GM12878 (cell line): Measurements from ENCODE around the gene C16orf95. TPM values are rescaled to one million over a fixed set of nuclear protein-coding genes. Genes with fewer than 3 reads are reported as not detected.
A peak's percentile ranks its signal among the peaks of the same experiment; 100 is the strongest.

Source experiments
- BACH1 ChIP-seq: fragments of 450-650 bp; IDR thresholded peaks from 2 replicates; pipeline ENCODE4 v1.6.1; 2017; ENCODE audit warnings: mild to moderate bottlenecking, borderline replicate concordance
- DPF2 ChIP-seq: fragments of 450-650 bp; IDR thresholded peaks from 2 replicates; pipeline ENCODE4 v1.6.1; 2017; ENCODE audit warnings: mild to moderate bottlenecking
- E2F4 ChIP-seq: IDR thresholded peaks from 2 replicates; pipeline ENCODE4 v1.6.1; 2012; ENCODE audit warnings: low read depth, low read length, improper control_type of control experiment
- EGR1 ChIP-seq, 2 experiments: IDR thresholded peaks; 1 replicate in 1 of 2; 2 replicates in 1 of 2; pipeline ENCODE4 v1.6.1; 2011 to 2012; ENCODE audit warnings: low read depth in 2 of 2, low read length in 2 of 2, borderline replicate concordance in 1 of 2, mild to moderate bottlenecking in 1 of 2, moderate library complexity in 1 of 2
- FOS ChIP-seq: IDR thresholded peaks from 3 replicates; pipeline ENCODE4 v1.6.1; 2011; ENCODE audit warnings: borderline replicate concordance; ENCODE audit not compliant: insufficient read length; ENCODE audit errors: extremely low read depth
- NFYB ChIP-seq: IDR thresholded peaks from 2 replicates; pipeline ENCODE4 v1.6.1; 2011; ENCODE audit warnings: low read depth, mild to moderate bottlenecking, low read length, improper control_type of control experiment, moderate library complexity; ENCODE audit not compliant: insufficient read depth
- PKNOX1 ChIP-seq: fragments of 450-650 bp; IDR thresholded peaks from 2 replicates; pipeline ENCODE4 v1.6.1; 2016; ENCODE audit warnings: mild to moderate bottlenecking
- POLR2AphosphoS2 ChIP-seq: IDR thresholded peaks from 2 replicates; pipeline ENCODE4 v1.6.1; 2011; ENCODE audit warnings: low read depth, mild to moderate bottlenecking, low read length, improper control_type of control experiment, moderate library complexity
- POU2F2 ChIP-seq: IDR thresholded peaks from 3 replicates; pipeline ENCODE4 v1.6.1; 2011; ENCODE audit warnings: low read depth, mild to moderate bottlenecking, low read length, borderline replicate concordance
- RUNX3 ChIP-seq: IDR thresholded peaks from 2 replicates; pipeline ENCODE4 v1.6.1; 2012; ENCODE audit warnings: low read length, inconsistent platforms
- SP1 ChIP-seq: IDR thresholded peaks from one replicate; pipeline ENCODE4 v1.6.1; 2011; ENCODE audit warnings: low read depth, low read length
- SPI1 ChIP-seq: IDR thresholded peaks from 2 replicates; pipeline ENCODE4 v1.6.1; 2011; ENCODE audit warnings: low read depth, mild to moderate bottlenecking, low read length, moderate library complexity, borderline replicate concordance; ENCODE audit not compliant: insufficient read depth
- SREBF2 ChIP-seq: IDR thresholded peaks from 2 replicates; pipeline ENCODE4 v1.6.1; 2012; ENCODE audit warnings: mild to moderate bottlenecking, low read length
- TAF1 ChIP-seq: IDR thresholded peaks from 2 replicates; pipeline ENCODE4 v1.6.1; 2011; ENCODE audit warnings: mild to moderate bottlenecking, low read depth, low read length, borderline replicate concordance
- ZNF207 ChIP-seq: fragments of 450-650 bp; IDR thresholded peaks from 2 replicates; pipeline ENCODE4 v1.6.1; 2014; ENCODE audit warnings: antibody characterized with exemption, mild to moderate bottlenecking, borderline replicate concordance
- polyA plus RNA-seq, 11 experiments: library from polyadenylated mRNA; depleted of rRNA in 4 of 11; unstranded in 6 of 11; stranded (reverse) in 5 of 11; fragments of >200 nt; fragmentation: Nextera tagmentation in 4 of 11; fragmentation: Illumina TruSeq in 1 of 11; extraction: Ambion mirVana in 4 of 11; extraction: Trizol in 1 of 11; gene quantifications; 1 replicate in 1 of 11; 2 replicates in 10 of 11; pipeline versions ENCODE4 v1.2.1 to v1.2.3, GENCODE V29; 2011 to 2016; ENCODE audit warnings: inconsistent platforms in 2 of 11, missing spikeins in 2 of 11, low read depth in 1 of 11
- total RNA-seq, 4 experiments: library from RNA; depleted of rRNA in 3 of 4; stranded (reverse); fragments of >200 nt in 3 of 4; fragmentation: Illumina TruSeq in 1 of 4; extraction: Trizol in 1 of 4; gene quantifications; 2 replicates each; pipeline versions ENCODE4 v1.2.1 to v1.2.3, GENCODE V29; 2013 to 2021
- TF ChIP-seq, protein P1 (sequence below): IDR thresholded peaks from 2 replicates; pipeline ENCODE4 v1.6.1; 2012; ENCODE audit warnings: improper control_type of control experiment, low read depth, low read length; ENCODE audit not compliant: insufficient replicate concordance
- TF ChIP-seq, protein P2 (sequence below): fragments of 450-650 bp; IDR thresholded peaks from 2 replicates; pipeline ENCODE4 v1.6.1; 2017; ENCODE audit warnings: borderline replicate concordance
- TF ChIP-seq, protein P3 (sequence below): fragments of 450-650 bp; IDR thresholded peaks from 2 replicates; pipeline ENCODE4 v1.6.1; 2014; ENCODE audit warnings: mild to moderate bottlenecking

The C16orf95 gene
- total and polyA plus RNA-seq, 10 of the 15 experiments (the other 5 are each of a cell fraction or from before 2014, with no cell fraction given): 0.90 to 22.7 (median 6.0) TPM

GRCh38 chr16:87316923-87317749, at the start of gene C16orf95 (continued):
- TF ChIP-seq NFYB (peak; percentile 85), TAF1 (peak; percentile 76; the same call in 1 of the 2 replicates), ZNF207 (0 out of 2 replicates have a peak, but pooled peaks have one; percentile 49), SPI1 (no peak), DPF2 (peak; percentile 56; the same call in 1 of the 2 replicates), POLR2AphosphoS2 (peak; percentile 82; the same call in 1 of the 2 replicates), PKNOX1 (0 out of 2 replicates have a peak, but pooled peaks have one; percentile 38), SP1 (peak; percentile 88), SREBF2 (no peak), RUNX3 (peak; percentile 28; the same call in 1 of the 2 replicates), EGR1 (IDR thresholded peaks at IDR 0.05; ENCODE audit: borderline replicate concordance in 1 of 2, low read depth in 2 of 2, low read length in 2 of 2) (0 out of 3 replicates have a peak, but pooled peaks of 1 of the 2 experiments have one; percentile 2), POU2F2 (peak; percentile 5; the same call in 2 of the 3 replicates), E2F4 (no peak), BACH1 (peak; percentile 37; the same call in 1 of the 2 replicates), FOS (peak; percentile 66)
- TF ChIP-seq, protein P1, sequence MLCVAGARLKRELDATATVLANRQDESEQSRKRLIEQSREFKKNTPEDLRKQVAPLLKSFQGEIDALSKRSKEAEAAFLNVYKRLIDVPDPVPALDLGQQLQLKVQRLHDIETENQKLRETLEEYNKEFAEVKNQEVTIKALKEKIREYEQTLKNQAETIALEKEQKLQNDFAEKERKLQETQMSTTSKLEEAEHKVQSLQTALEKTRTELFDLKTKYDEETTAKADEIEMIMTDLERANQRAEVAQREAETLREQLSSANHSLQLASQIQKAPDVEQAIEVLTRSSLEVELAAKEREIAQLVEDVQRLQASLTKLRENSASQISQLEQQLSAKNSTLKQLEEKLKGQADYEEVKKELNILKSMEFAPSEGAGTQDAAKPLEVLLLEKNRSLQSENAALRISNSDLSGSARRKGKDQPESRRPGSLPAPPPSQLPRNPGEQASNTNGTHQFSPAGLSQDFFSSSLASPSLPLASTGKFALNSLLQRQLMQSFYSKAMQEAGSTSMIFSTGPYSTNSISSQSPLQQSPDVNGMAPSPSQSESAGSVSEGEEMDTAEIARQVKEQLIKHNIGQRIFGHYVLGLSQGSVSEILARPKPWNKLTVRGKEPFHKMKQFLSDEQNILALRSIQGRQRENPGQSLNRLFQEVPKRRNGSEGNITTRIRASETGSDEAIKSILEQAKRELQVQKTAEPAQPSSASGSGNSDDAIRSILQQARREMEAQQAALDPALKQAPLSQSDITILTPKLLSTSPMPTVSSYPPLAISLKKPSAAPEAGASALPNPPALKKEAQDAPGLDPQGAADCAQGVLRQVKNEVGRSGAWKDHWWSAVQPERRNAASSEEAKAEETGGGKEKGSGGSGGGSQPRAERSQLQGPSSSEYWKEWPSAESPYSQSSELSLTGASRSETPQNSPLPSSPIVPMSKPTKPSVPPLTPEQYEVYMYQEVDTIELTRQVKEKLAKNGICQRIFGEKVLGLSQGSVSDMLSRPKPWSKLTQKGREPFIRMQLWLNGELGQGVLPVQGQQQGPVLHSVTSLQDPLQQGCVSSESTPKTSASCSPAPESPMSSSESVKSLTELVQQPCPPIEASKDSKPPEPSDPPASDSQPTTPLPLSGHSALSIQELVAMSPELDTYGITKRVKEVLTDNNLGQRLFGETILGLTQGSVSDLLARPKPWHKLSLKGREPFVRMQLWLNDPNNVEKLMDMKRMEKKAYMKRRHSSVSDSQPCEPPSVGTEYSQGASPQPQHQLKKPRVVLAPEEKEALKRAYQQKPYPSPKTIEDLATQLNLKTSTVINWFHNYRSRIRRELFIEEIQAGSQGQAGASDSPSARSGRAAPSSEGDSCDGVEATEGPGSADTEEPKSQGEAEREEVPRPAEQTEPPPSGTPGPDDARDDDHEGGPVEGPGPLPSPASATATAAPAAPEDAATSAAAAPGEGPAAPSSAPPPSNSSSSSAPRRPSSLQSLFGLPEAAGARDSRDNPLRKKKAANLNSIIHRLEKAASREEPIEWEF: no peak
- TF ChIP-seq, protein P2, sequence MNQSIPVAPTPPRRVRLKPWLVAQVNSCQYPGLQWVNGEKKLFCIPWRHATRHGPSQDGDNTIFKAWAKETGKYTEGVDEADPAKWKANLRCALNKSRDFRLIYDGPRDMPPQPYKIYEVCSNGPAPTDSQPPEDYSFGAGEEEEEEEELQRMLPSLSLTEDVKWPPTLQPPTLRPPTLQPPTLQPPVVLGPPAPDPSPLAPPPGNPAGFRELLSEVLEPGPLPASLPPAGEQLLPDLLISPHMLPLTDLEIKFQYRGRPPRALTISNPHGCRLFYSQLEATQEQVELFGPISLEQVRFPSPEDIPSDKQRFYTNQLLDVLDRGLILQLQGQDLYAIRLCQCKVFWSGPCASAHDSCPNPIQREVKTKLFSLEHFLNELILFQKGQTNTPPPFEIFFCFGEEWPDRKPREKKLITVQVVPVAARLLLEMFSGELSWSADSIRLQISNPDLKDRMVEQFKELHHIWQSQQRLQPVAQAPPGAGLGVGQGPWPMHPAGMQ: 0 out of 2 replicates have a peak, but pooled peaks have one; percentile 12
- TF ChIP-seq, protein P3, sequence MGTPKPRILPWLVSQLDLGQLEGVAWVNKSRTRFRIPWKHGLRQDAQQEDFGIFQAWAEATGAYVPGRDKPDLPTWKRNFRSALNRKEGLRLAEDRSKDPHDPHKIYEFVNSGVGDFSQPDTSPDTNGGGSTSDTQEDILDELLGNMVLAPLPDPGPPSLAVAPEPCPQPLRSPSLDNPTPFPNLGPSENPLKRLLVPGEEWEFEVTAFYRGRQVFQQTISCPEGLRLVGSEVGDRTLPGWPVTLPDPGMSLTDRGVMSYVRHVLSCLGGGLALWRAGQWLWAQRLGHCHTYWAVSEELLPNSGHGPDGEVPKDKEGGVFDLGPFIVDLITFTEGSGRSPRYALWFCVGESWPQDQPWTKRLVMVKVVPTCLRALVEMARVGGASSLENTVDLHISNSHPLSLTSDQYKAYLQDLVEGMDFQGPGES: peak; percentile 65; the same call in 1 of the 2 replicates
